ENCODE measurements around the gene PKN2. TPM values are rescaled to one million over a fixed set of nuclear protein-coding genes. Genes with fewer than 3 reads are reported as not detected.

The PKN2 gene
- total RNA-seq, 4 donors from 2014 or later = 33.5 to 77.7 (median 52.9) TPM

DNA sequence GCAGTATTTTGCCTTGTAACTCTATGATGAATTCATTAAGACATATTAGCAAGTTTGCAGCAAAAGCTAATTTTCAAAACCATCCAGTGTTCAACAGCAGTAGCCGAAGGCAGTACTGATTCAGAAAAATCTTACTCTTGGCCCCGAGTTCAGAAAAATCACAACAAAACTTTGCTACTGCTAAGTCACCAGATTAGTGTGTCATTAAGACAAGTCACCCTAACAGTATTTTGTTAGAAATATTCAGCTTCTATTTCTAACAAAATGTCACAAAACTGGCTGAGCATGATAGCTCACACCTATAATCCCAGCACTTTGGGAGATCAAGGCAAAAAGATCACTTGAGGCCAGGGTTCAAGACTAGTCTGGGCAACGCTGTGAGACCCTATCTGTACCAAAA, 199.1 kb downstream of the PKN2 start:
- Histone ChIP-seq H3K27me3 (no peaks in the 10 kb centered on the region), H3K4me3 (no peak overlapping the region), H3K27ac (no peak overlapping the region), H3K36me3 (no peaks in the 10 kb centered on the region), H3K9me3 (no peaks in the 10 kb centered on the region), H3K4me1 (peaks cover 0 to 5% of the 10 kb centered on the region in 2 donors)
- TF ChIP-seq POLR2A (IDR thresholded peaks at IDR 0.05) = no peak
- no peak for TF ChIP-seq CTCF (IDR thresholded peaks at IDR 0.05)
- intact Hi-C loops (cut with DNase I; ENCODE audit: low total_unique reads) = no loop called here
- no peak for DNase-seq

Small RNA genes within 50 kb of the gene (small RNA-seq; reads per million reads assigned to genes)
- not detected for gene RNU6-125P

Other genes starting within 250 kb of the PKN2 start
- 10 to 100 TPM; 21.5 to 63.2 (median 42.0) TPM for gene GTF2B, start 207.3 kb downstream of the PKN2 start, total RNA-seq